Activated naive CD8-positive, alpha-beta T cell (primary cell): Measurements from ENCODE around the gene GPR25.

Experiments
- H3K27ac Mint-ChIP-seq: one replicate; pipeline ENCODE4 v1.8.0; 2021; ENCODE audit warnings: mixed read lengths
- H3K27me3 Mint-ChIP-seq: one replicate; pipeline ENCODE4 v1.8.0; 2021; ENCODE audit warnings: mixed read lengths
- H3K36me3 Mint-ChIP-seq: one replicate; pipeline ENCODE4 v1.8.0; 2021; ENCODE audit warnings: mixed read lengths
- H3K4me1 Mint-ChIP-seq: one replicate; pipeline ENCODE4 v1.8.0; 2021; ENCODE audit warnings: low read depth, mixed read lengths
- H3K4me3 Mint-ChIP-seq: one replicate; pipeline ENCODE4 v1.8.0; 2021; ENCODE audit warnings: mild to moderate bottlenecking, mixed read lengths
- H3K9me3 Mint-ChIP-seq: one replicate; pipeline ENCODE4 v1.8.0; 2021; ENCODE audit warnings: low read depth, mixed read lengths

Gene GPR25

GRCh38 chr1:200895801-200896530 is 23.2 kb downstream of the GPR25 start:
- H3K27me3 Mint-ChIP-seq = peaks cover 7% of the 10 kb centered on the region
- no peak overlapping the region for H3K4me3 Mint-ChIP-seq
- no peaks in the 10 kb centered on the region for H3K36me3 Mint-ChIP-seq
- H3K9me3 Mint-ChIP-seq = no peaks in the 10 kb centered on the region
- H3K27ac Mint-ChIP-seq = no peak overlapping the region
- H3K4me1 Mint-ChIP-seq = peaks cover 4% of the 10 kb centered on the region

- H3K4me1 Mint-ChIP-seq = peaks cover 2% of the 10 kb centered on the region
- no peak overlapping the region for H3K27ac Mint-ChIP-seq
- peaks cover 7% of the 10 kb centered on the region for H3K27me3 Mint-ChIP-seq
- no peak overlapping the region for H3K4me3 Mint-ChIP-seq
- no peaks in the 10 kb centered on the region for H3K9me3 Mint-ChIP-seq
- H3K36me3 Mint-ChIP-seq = no peaks in the 10 kb centered on the region
Measured at GRCh38 chr1:200896531-200897196, 23.9 kb downstream of the GPR25 start.

GRCh38 chr1:200897259-200897658 is 24.5 kb downstream of the GPR25 start:
- Mint-ChIP-seq H3K4me1 (no peaks in the 10 kb centered on the region), H3K4me3 (no peak overlapping the region), H3K9me3 (no peaks in the 10 kb centered on the region), H3K27ac (no peak overlapping the region), H3K36me3 (no peaks in the 10 kb centered on the region), H3K27me3 (peaks cover 7% of the 10 kb centered on the region)

GRCh38 chr1:200899015-200899386 is 26.2 kb downstream of the GPR25 start:
- H3K4me3 Mint-ChIP-seq = no peak overlapping the region
- no peaks in the 10 kb centered on the region for H3K9me3 Mint-ChIP-seq
- H3K27me3 Mint-ChIP-seq = peaks cover 3% of the 10 kb centered on the region
- H3K36me3 Mint-ChIP-seq = no peaks in the 10 kb centered on the region
- H3K27ac Mint-ChIP-seq = no peak overlapping the region
- H3K4me1 Mint-ChIP-seq = no peaks in the 10 kb centered on the region

GRCh38 chr1:200899451-200899915 is 26.7 kb downstream of the GPR25 start:
- H3K36me3 Mint-ChIP-seq = no peaks in the 10 kb centered on the region
- H3K27me3 Mint-ChIP-seq = peaks cover 3% of the 10 kb centered on the region
- no peaks in the 10 kb centered on the region for H3K4me1 Mint-ChIP-seq
- H3K4me3 Mint-ChIP-seq = no peak overlapping the region
- no peak overlapping the region for H3K27ac Mint-ChIP-seq
- no peaks in the 10 kb centered on the region for H3K9me3 Mint-ChIP-seq

- Mint-ChIP-seq H3K4me1 (peaks cover under 1% of the 10 kb centered on the region), H3K9me3 (no peaks in the 10 kb centered on the region), H3K27me3 (peaks cover 3% of the 10 kb centered on the region), H3K27ac (no peak overlapping the region), H3K36me3 (no peaks in the 10 kb centered on the region), H3K4me3 (no peak overlapping the region)
Measured at GRCh38 chr1:200899954-200900867, 27.4 kb downstream of the GPR25 start.

- Mint-ChIP-seq H3K27me3 (peaks cover 3% of the 10 kb centered on the region), H3K4me3 (no peak overlapping the region), H3K36me3 (no peaks in the 10 kb centered on the region), H3K9me3 (no peaks in the 10 kb centered on the region), H3K4me1 (peaks cover 8% of the 10 kb centered on the region), H3K27ac (no peak overlapping the region)
Measured at GRCh38 chr1:200900877-200901276, 28.1 kb downstream of the GPR25 start.

GRCh38 chr1:200901350-200901749 is 28.6 kb downstream of the GPR25 start:
- Mint-ChIP-seq H3K4me3 (no peak overlapping the region), H3K9me3 (no peaks in the 10 kb centered on the region), H3K27ac (no peak overlapping the region), H3K36me3 (no peaks in the 10 kb centered on the region), H3K27me3 (peaks cover 3% of the 10 kb centered on the region), H3K4me1 (peaks cover 10% of the 10 kb centered on the region)

GRCh38 chr1:200901796-200902444 is 29.1 kb downstream of the GPR25 start:
- Mint-ChIP-seq H3K27me3 (peaks cover 3% of the 10 kb centered on the region), H3K36me3 (no peaks in the 10 kb centered on the region), H3K9me3 (no peaks in the 10 kb centered on the region), H3K27ac (no peak overlapping the region), H3K4me1 (peaks cover 15% of the 10 kb centered on the region), H3K4me3 (no peak overlapping the region)

GRCh38 chr1:200903793-200904192 is 31.0 kb downstream of the GPR25 start:
- Mint-ChIP-seq H3K4me1 (peaks cover 16% of the 10 kb centered on the region), H3K27ac (no peak overlapping the region), H3K9me3 (no peaks in the 10 kb centered on the region), H3K4me3 (no peak overlapping the region), H3K27me3 (peaks cover 3% of the 10 kb centered on the region), H3K36me3 (no peaks in the 10 kb centered on the region)

GRCh38 chr1:200904772-200905171 is 32.0 kb downstream of the GPR25 start:
- Mint-ChIP-seq H3K27ac (no peak overlapping the region), H3K4me3 (no peak overlapping the region), H3K9me3 (no peaks in the 10 kb centered on the region), H3K27me3 (no peaks in the 10 kb centered on the region), H3K36me3 (no peaks in the 10 kb centered on the region), H3K4me1 (peaks cover 16% of the 10 kb centered on the region)

- Mint-ChIP-seq H3K4me1 (peaks cover 16% of the 10 kb centered on the region), H3K36me3 (no peaks in the 10 kb centered on the region), H3K27me3 (no peaks in the 10 kb centered on the region), H3K4me3 (no peak overlapping the region), H3K27ac (no peak overlapping the region), H3K9me3 (no peaks in the 10 kb centered on the region)
Measured at GRCh38 chr1:200905411-200906052, 32.8 kb downstream of the GPR25 start.

- Mint-ChIP-seq H3K4me1 (peaks cover 16% of the 10 kb centered on the region), H3K4me3 (no peak overlapping the region), H3K36me3 (no peaks in the 10 kb centered on the region), H3K9me3 (no peaks in the 10 kb centered on the region), H3K27ac (no peak overlapping the region), H3K27me3 (no peaks in the 10 kb centered on the region)
Measured at GRCh38 chr1:200906491-200906890, 33.7 kb downstream of the GPR25 start.

GRCh38 chr1:200907611-200908097 is 34.9 kb downstream of the GPR25 start:
- Mint-ChIP-seq H3K27ac (no peak overlapping the region), H3K9me3 (no peaks in the 10 kb centered on the region)

More at GRCh38 chr1:200907611-200908097, 34.9 kb downstream of the GPR25 start:
- H3K4me3 Mint-ChIP-seq = no peak overlapping the region
- peaks cover 16% of the 10 kb centered on the region for H3K4me1 Mint-ChIP-seq
- H3K36me3 Mint-ChIP-seq = no peaks in the 10 kb centered on the region
- no peaks in the 10 kb centered on the region for H3K27me3 Mint-ChIP-seq
